ENCODE results near the gene RIPOR3. TPM values are rescaled to one million over a fixed set of nuclear protein-coding genes. Genes with fewer than 3 reads are reported as not detected.

Gene RIPOR3
- total and polyA plus RNA-seq, 9 of the 15 experiments (the other 6 are each of a cell fraction or from before 2014, with no cell fraction given), result 3.3 to 62.7 (median 21.4) TPM

GRCh38 chr20:50569864-50570836, 121.2 kb downstream of the RIPOR3 start:
- CTCF ChIA-PET (ENCODE audit: low intra/inter-chr PET ratio), result interaction anchor here (0.6 to 1.1 kb wide), 4 partner anchors 32 to 960 kb away, joined by 3 to 4 read pairs (median 3); no protein-coding TSS in a partner anchor
- intact Hi-C loops (cut with micrococcal nuclease) (loop anchor here (1.0 to 5.0 kb wide), 4 partner anchors 57 to 383 kb away; no protein-coding TSS in a partner anchor), in situ Hi-C loops (cut with MboI) (loop anchor here (5.0 to 10.0 kb wide), 2 partner anchors 93 to 595 kb away; no protein-coding TSS in a partner anchor)
- Histone ChIP-seq H3K9me3 (replicated peaks; ENCODE audit: control insufficient read depth, insufficient read depth, low read depth, low read length) (no peaks in the 10 kb centered on the region), H3K4me2 (ENCODE audit: insufficient read depth, low read length) (no peak overlapping the region), H3K27me3 (ENCODE audit: control insufficient read depth in 2 of 2, insufficient read depth in 2 of 2, low read length in 2 of 2) (no peaks in the 10 kb centered on the region), H3K9me1 (ENCODE audit: control insufficient read depth, insufficient read depth, low read length) (no peaks in the 10 kb centered on the region), H3K79me2 (ENCODE audit: control insufficient read depth, insufficient read depth, low read length) (peaks cover 42% of the 10 kb centered on the region), H3K36me3 (ENCODE audit: control insufficient read depth, insufficient read depth, low read length) (peaks cover 95% of the 10 kb centered on the region), H3K27ac (ENCODE audit: extremely low read depth, low read depth, low read length) (peak overlapping the region; percentile 59; the same call in 2 of the 3 replicates), H2AFZ (ENCODE audit: low read depth, low read length) (no peak overlapping the region), H4K20me1 (replicated peaks; ENCODE audit: control insufficient read depth, insufficient read depth, low read length) (no peaks in the 10 kb centered on the region), H3K4me1 (replicated peaks in 1 of 2; ENCODE audit: control insufficient read depth in 2 of 2, insufficient read depth in 2 of 2, low read length in 2 of 2) (peaks cover 4 to 22% of the 10 kb centered on the region in 2 experiments), H3K4me3 (no peak overlapping the region), H3K9ac (ENCODE audit: insufficient read depth in 1 of 2, low read depth in 2 of 2, low read length in 2 of 2) (peak overlapping the region in 1 of 2 experiments; percentile 82; a peak in 2 of 4 replicates)
- ATAC-seq, result peak; percentile 99
- BruUV-seq (replicated peaks), result no TSS peak
- peak; percentile 35 to 75 (median 54) for DNase-seq (ENCODE audit: extremely low read depth in 1 of 4, low spot score in 3 of 4)
- WGBS (ENCODE audit: insufficient coverage, low coverage, missing lambda C conversion rate), result 85% methylated on average over 14 of the region's 14 CpGs
- POLR2A ChIA-PET, result interaction anchor here (0.6 to 1.3 kb wide), 10 partner anchors 11 to 515 kb away, joined by 3 to 4 read pairs (median 3); partner anchors contain the start of gene CEBPB
- peak; percentile 86 for FAIRE-seq
- TF ChIP-seq FOXK2 (conservative IDR thresholded peaks at IDR 0.05 in 1 of 2, IDR thresholded peaks at IDR 0.05 in 1 of 2; ENCODE audit: low read depth in 2 of 2) (peak; percentile 23 to 34; a peak in 1 of 4 replicates), MAFK (IDR thresholded peaks at IDR 0.05; ENCODE audit: low read length) (peak; percentile 81), MAZ (CRISPR knock-in tag; conservative IDR thresholded peaks at IDR 0.05 in 1 of 2, IDR thresholded peaks at IDR 0.05 in 1 of 2) (peak in 1 of 2 experiments; percentile 45; a peak in 1 of 4 replicates), ZNF280A (IDR thresholded peaks at IDR 0.05; ENCODE audit: low read depth, partially characterized antibody) (no peak), ELF4 (CRISPR knock-in tag; IDR thresholded peaks at IDR 0.05) (no peak), FOXM1 (IDR thresholded peaks at IDR 0.05; ENCODE audit: low read depth) (no peak), FOXM1 (CRISPR knock-in tag; IDR thresholded peaks at IDR 0.05; ENCODE audit: low read depth) (no peak), MTA3 (IDR thresholded peaks at IDR 0.05; ENCODE audit: borderline replicate concordance) (no peak), ZNF318 (IDR thresholded peaks at IDR 0.05; ENCODE audit: borderline replicate concordance in 1 of 2, low read depth in 1 of 2) (no peak)

Data from K562 (cell line).